Kidney epithelial cell (primary cell): ENCODE data around the gene ACAD10. TPM values are rescaled to one million over a fixed set of nuclear protein-coding genes. Genes with fewer than 3 reads are reported as not detected.

ENCODE experiments used
- DNase-seq: peaks from one replicate; pipeline ENCODE4 v3.0.0-alpha.2; 2010; ENCODE audit warnings: low read depth
- H3K27me3 ChIP-seq: 2 replicates; pipeline ENCODE4 v1.6.0; 2011; ENCODE audit warnings: low read length; ENCODE audit not compliant: control insufficient read depth, insufficient read depth
- H3K36me3 ChIP-seq: 2 replicates; pipeline ENCODE4 v1.5.1; 2011; ENCODE audit warnings: low read length; ENCODE audit not compliant: control insufficient read depth, insufficient read depth
- H3K4me3 ChIP-seq: 2 replicates; pipeline ENCODE4 v1.5.1; 2011; ENCODE audit warnings: low read depth, mild to moderate bottlenecking, control low read depth, low read length
- total RNA-seq: library from RNA; depleted of rRNA; stranded (reverse); fragments of >200 nt; gene quantifications from 2 replicates; pipeline ENCODE4 v1.2.3, GENCODE V29; 2015
- TF ChIP-seq, protein P1 (sequence below): IDR thresholded peaks from 2 replicates; pipeline ENCODE4 v1.5.1; 2011; ENCODE audit warnings: mild to moderate bottlenecking, moderate library complexity, low read length, control low read depth, inconsistent platforms; ENCODE audit not compliant: insufficient read depth, poor library complexity, severe bottlenecking

ACAD10 gene
- total RNA-seq, 1 donor from 2014 or later = 41.2 TPM

DNA sequence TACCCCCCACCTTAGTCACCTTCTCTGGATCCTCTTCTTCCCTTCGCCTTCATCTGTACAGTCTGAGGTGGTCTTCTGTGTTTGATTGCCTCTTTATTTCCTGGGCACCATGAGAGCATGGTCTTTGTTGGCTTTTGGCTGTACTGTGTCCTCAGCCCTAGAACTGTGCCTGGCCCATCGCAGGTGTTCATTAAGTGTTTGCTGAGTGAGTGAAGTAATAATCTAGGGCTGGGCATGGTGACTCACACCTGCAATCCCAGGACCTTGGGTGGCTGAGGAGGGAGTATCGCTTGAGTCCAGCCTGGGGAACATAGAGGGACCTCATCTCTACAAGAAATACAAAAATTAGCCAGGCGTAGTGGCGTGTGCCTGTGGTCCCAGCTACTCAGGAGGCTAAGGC lies 94.8 kb downstream of the ACAD10 start:
- TF ChIP-seq, protein P1, sequence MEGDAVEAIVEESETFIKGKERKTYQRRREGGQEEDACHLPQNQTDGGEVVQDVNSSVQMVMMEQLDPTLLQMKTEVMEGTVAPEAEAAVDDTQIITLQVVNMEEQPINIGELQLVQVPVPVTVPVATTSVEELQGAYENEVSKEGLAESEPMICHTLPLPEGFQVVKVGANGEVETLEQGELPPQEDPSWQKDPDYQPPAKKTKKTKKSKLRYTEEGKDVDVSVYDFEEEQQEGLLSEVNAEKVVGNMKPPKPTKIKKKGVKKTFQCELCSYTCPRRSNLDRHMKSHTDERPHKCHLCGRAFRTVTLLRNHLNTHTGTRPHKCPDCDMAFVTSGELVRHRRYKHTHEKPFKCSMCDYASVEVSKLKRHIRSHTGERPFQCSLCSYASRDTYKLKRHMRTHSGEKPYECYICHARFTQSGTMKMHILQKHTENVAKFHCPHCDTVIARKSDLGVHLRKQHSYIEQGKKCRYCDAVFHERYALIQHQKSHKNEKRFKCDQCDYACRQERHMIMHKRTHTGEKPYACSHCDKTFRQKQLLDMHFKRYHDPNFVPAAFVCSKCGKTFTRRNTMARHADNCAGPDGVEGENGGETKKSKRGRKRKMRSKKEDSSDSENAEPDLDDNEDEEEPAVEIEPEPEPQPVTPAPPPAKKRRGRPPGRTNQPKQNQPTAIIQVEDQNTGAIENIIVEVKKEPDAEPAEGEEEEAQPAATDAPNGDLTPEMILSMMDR = no peak
- no peak overlapping the region for H3K4me3 ChIP-seq
- no peaks in the 10 kb centered on the region for H3K36me3 ChIP-seq
- DNase-seq = no peak
- no peaks in the 10 kb centered on the region for H3K27me3 ChIP-seq

DNA sequence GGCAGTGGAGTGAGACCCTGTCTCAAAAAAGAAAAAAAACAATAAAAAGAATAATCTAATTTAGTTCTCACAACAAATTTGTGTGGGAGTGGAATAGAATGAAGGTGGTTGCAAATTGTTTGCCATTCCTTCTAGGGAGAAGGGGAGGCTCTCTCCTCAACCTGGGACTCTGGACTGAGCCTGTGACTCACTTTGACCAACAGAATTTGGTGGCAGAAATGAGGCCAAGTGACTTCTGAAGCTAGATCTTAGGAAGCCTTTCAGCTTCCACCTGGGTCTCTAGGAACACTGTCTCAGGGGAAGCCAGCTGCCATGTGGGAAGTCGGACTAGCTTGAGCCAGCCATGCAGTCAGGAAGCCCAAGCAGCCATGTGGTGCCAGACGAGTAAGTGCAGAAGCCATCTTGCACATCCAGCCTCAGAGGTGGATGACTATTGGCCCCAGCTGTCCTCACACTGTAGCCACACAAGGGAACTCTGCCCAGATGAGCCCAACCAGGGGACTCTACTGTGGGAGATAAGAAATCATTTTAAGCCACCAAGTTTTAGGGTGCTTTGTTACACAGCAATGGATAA lies 95.3 kb downstream of the ACAD10 start:
- TF ChIP-seq, protein P1 = no peak
- Histone ChIP-seq H3K4me3 (no peak overlapping the region), H3K36me3 (no peaks in the 10 kb centered on the region), H3K27me3 (no peaks in the 10 kb centered on the region)
- DNase-seq = no peak

DNA sequence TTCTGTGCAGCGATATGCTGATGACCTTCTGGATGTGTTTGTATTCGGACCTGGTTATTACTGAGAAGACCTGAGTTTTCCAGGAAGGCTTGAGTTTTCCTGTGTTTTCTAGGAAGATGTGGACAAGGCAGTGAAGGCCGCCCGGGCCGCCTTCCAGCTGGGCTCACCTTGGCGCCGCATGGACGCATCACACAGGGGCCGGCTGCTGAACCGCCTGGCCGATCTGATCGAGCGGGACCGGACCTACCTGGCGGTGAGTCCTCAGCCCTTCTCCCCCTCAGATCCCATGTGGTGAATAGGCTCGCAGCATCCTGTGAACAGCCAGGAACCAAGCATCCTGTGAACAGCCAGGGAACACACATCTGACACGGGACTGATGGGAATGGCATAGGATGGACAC lies 97.2 kb downstream of the ACAD10 start:
- TF ChIP-seq, protein P1 = no peak

DNA sequence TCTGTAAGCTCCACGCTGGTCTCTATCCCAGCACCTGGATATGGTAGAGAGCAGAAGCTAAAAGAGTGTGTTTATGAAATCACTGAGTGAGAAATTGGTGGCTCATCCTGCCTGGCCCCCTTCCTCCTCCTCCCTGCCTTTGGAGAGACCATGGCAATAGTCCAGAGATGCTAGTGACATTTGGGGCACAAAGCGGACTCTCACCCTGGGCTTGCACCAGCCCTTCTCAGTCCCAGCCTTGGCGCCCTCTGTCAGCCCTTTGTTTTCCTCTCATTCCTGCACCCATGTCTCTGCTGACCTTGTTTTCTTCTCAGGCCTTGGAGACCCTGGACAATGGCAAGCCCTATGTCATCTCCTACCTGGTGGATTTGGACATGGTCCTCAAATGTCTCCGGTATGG lies 99.1 kb downstream of the ACAD10 start:
- no peaks in the 10 kb centered on the region for H3K36me3 ChIP-seq
- DNase-seq = no peak
- H3K27me3 ChIP-seq = no peaks in the 10 kb centered on the region
- no peak overlapping the region for H3K4me3 ChIP-seq
- TF ChIP-seq, protein P1 = no peak

More for the DNA sequence above, 97.2 kb downstream of the ACAD10 start:
- Histone ChIP-seq H3K27me3 (no peaks in the 10 kb centered on the region), H3K36me3 (no peaks in the 10 kb centered on the region), H3K4me3 (no peak overlapping the region)
- DNase-seq = no peak

- no peak for DNase-seq
- TF ChIP-seq, protein P1 = no peak
- no peak overlapping the region for H3K4me3 ChIP-seq
- no peaks in the 10 kb centered on the region for H3K36me3 ChIP-seq
- no peaks in the 10 kb centered on the region for H3K27me3 ChIP-seq
Measured at GRCh38 chr12:111785651-111786050, 99.8 kb downstream of the ACAD10 start.

DNA sequence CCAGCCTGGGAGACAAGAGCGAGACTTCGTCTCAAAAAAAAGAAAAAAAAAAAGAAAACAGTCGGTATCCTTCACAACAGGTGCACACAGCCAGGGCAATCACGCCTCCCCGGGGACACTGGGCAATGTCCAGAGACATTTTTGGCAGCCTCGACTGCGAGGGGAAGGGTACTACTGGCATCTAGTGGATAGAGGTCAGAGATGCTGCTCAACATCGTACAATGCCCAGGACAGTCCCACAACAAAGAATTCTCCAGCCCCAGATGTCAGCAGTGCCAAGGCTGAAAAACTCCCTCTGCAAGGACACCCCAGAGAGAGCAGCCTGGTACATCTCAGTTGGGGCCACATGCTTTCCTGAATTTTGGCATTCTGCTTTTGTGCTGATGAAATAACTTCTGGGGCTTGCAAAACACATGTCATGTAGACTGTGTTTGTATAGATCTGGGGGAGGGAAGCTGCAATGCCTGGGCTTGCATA lies 102.4 kb downstream of the ACAD10 start:
- H3K27me3 ChIP-seq = no peaks in the 10 kb centered on the region
- H3K36me3 ChIP-seq = peaks cover 3% of the 10 kb centered on the region
- H3K4me3 ChIP-seq = no peak overlapping the region
- no peak for DNase-seq
- TF ChIP-seq, protein P1 = peak; percentile 32
